GM18526 (cell line): ENCODE measurements around the gene APOB.

Source experiments
- POLR2A ChIP-seq: IDR thresholded peaks from 3 replicates; pipeline ENCODE4 v1.6.1; 2011; ENCODE audit not compliant: insufficient read length; ENCODE audit errors: extremely low read depth

APOB gene

DNA sequence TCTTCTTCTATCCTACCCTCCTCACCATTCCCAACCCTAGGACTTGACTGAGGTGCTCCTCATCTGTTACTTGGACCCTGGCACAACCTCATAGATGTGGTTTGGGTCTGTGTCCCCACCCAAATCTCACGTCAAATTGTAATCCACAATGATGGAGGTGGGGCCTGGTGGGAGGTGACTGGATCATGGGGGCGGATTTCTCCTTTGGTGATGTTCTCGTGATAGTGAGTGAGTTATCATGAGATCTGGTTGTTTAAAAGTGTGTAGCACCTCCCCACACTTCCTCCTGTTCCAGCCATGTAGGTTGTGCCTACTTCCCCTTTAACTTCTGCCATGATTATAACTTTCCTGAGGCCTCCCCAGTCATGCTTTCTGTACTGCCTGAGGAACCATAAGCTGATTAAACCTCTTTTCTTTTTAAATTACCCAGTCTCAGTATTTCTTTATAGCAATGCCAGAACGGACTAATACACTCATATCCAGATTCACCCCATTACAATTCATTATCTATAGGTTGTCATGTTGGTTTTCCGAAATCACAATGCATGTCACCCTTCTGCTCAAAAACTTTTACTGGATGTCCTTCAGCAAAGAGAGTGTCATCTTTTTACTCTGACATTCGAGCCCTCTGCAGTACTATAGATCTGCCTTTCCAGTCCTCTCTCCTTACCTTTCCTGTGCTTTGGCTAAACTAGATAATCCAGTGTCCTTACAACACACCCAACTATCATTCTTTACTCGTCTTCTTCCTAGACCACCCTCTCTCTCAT lies 45.7 kb downstream of the APOB start:
- no peak for TF ChIP-seq POLR2A

DNA sequence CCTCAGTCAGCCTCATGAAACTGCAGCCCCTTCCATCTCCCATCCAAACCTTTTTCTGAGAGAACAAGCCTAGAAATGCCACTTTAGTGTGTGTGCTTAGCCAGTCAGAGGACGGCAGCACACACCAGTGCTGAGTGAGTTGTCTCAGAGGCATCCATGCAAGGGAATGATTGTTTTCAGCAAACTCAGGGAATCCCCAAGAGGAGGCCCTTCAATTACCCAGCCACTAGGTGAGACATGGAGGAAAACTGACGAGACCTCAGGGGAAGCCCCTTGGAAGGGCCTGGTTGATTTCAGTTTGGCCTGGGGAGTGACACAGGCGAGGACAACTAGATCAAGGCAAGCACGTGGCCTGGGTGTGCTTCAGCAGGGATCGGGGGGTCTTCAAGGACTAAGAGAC lies 49.7 kb downstream of the APOB start:
- TF ChIP-seq POLR2A = no peak

DNA sequence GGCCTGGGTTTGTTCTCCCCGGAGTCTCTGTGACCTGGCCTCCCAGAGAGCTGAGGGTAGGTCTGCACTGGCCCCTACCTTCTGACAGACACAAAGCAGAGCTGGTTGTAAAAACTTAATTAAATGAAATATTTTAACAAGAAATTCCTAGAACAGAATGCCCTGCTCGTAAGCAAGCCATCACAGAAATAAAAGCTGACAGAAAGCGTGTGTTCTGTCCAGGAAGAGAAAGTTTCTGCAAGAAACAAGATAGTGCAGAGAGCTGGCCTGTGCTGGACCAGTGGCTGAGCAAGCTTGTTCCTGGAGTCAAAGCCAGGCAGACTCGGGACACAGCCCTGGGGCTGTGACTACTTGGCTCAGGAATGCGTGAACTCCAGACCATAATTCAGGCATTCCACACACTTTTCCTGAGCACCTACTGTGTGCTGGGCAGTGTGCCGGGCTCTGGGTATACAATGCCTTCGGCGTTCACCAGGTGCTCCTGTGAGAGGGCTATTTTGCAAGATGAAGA lies 51.6 kb downstream of the APOB start:
- TF ChIP-seq POLR2A = no peak

DNA sequence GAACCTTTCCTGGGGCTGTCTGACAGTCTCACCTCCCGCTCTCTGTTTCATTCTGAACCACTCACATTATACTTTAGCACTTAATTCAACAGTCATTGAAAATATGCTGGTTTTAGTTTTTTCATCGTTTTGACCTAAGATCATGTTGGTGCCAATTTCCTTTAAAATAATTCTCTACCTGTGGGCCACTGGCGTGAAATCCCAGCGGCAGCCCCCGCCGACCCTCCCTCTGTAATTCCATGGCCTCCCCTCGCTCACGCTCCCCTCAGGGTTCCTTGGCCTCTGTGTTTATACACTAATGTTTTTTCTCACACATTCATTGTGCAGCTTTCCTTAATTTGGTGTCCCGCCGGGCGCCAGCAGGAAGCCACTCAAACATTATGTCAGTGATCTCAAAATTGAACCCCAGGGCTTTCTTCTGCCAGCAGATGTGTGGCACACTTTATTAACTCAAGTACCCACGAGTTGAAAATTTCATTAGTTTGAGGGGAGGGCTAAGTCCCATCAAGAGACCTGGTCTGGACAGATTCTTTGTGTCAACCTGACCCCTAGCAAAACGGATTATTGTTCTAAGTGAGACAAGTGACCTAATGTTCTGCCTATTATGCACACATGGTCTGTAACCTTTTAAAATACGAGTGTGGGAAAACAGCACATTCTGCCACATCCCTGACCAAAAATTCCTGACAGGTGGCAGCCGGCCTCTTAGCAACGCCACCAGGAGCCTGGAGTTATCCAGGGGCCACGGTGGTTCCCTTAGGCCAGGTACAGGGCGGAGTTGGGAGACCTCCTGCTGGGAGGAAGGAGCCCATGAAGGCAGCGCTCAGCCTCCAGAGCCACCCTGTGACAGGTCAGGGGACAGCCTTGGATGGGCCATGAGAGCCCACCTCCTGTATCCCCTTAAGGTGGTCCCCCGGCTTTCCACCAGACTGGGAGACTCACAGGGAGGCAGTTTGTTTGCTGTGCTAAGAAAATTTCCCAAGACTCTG lies 53.1 kb downstream of the APOB start:
- no peak for TF ChIP-seq POLR2A

DNA sequence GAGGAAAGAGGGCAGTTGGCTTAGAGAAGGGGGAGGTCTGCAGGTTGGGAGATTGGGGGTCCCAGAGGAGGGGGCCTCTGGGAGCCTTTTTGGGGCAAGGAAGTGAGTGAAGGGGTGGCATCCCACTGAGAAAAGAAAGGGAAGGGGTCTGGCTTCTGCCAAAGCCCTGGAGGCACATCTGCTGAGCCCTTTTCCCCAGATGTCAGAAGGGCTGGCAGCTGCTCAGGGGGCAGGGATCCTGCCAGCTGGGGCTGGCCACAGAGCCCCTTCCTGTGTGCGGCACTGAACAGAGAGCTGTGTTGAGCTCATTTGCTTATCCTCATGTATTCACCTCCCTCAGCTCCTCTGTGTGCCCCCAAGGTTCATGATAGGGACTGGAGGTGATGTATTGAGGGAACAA lies 54.5 kb downstream of the APOB start:
- TF ChIP-seq POLR2A = no peak

DNA sequence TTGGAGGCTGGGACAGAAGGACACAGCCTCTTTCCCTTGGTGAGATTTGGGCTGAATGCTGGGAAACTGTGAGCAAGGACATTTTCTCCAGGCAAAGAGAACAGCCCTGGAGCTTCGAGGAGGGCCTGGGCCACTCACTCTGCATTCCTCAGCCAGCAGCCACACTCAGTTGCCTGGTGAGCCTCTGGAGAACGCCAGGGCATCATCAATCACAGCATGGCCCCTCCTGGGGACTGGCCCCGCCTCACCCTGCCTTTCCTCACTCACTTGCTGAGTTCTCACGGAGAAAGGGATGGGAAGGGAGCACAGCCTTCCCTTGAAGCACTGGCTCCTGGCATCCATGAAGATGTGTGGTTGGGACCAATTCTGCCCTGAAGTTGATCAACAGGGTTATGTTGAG lies 55.0 kb downstream of the APOB start:
- no peak for TF ChIP-seq POLR2A

DNA sequence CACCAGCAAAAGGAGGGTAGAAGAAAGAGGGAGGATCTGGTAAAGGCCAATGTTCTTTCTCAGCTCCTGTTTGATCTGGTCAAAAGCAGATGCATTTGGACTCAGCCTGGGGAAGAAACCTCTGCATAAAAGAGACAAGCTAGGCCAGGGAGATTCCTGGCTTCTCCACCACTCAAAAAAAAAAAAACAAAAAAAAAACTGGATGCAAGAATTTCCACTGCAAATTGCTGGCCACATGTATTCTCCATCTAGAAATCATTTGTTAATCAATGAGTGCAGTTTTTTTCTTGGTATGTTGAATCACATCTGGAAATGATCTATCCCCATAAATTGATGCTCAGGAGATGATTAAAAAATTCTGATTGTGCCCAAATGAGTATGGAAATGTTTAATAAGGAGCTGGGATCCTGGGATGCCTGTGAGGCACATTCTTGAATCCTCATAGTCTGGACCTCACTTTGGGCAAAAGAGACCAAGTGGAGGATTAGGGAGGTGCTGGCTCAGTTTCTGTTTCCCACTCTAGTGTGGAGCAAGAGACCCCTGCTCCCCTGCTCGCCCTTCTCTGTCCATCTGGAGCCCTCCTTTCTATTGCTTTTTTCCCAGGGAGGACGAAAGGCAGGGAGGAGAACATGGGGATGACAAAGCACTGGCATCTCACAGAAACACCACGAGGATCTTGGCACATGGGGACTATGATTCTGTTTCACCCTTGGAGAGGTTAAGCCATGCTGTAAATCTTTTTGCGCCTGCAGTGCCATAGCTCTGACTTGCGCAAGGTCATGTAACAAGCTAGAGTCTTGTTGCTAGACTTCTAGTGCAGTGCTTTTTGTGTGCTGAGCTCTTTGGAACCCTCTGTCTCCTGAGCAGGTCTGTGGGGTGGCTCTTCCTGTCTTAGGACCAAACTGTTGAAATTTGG lies 57.6 kb downstream of the APOB start:
- no peak for TF ChIP-seq POLR2A

DNA sequence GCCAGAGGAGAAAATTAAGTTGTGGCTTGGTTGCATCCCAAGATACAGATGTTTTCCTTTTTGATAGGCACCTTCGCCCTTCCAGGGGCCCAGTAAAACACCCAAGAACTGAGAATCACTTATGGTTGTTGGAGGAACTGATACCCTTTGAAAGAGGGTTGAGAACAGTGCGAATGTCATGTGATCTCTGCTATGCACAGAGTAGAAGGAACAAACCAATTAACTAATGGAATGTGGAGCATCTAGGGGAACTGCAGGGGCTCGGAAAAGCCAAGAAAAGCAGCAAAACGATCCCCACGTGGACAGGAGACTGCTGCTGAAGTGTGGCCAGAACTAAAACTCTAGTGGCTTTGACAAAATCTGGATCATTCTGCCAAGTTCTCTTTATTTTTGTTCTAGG lies 58.8 kb downstream of the APOB start:
- no peak for TF ChIP-seq POLR2A

DNA sequence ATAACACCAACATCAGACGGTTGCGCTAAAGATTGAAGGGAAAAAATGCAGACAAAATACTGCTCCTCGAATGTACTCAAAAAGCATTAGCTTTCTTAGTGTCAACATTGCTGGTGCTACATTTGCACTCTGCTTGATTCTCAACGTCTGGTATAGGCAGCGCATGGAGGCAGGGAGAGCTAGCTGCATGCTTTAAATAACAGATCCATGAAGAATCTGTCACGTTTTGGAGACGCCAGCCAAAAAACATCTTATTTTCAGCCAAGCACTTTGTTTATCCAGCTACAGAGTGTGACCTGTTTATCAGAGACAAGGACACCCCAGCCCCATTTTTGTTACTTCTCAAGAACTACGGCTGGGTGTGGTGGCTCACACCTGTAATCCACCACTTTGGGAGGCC lies 59.5 kb downstream of the APOB start:
- no peak for TF ChIP-seq POLR2A

DNA sequence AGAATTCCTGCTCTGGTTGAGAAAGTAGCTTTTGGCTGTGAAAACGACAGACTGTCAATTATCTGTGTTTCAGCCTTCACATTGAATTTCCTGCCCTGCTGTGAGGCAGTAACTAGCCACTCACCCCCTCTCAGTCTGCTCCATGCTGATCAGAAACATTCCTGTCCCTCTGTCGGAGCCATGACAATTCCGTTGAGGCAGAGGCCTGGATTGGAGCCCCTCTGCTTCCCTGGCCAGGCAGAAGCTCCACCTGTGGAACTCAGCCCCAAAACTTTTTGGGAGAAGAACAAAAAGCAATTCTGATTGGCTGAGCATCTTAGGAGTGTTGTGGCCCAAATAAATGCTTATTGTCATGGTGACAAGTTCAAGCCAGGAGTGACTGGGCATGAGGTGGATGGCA lies 60.0 kb downstream of the APOB start:
- TF ChIP-seq POLR2A = no peak

DNA sequence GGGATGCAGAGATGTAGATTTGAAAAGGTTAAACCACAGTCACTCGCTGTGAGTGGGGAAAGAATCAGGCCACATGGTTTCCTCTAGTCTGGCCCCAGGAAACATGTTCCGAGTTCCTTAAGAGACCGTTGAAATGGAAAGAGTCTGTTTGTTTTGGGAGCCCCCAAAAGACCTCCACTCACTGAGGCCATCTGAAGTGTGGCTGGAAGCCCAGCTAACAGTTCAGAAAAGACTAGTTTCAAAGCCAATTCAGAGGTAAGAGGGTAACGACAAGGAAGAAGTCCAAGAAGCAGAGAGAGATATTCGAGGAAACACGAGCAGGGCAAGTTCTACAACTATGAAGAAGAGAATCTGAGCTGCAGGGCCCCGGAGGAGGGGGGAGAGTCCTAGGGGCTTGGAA lies 61.0 kb downstream of the APOB start:
- TF ChIP-seq POLR2A = no peak

DNA sequence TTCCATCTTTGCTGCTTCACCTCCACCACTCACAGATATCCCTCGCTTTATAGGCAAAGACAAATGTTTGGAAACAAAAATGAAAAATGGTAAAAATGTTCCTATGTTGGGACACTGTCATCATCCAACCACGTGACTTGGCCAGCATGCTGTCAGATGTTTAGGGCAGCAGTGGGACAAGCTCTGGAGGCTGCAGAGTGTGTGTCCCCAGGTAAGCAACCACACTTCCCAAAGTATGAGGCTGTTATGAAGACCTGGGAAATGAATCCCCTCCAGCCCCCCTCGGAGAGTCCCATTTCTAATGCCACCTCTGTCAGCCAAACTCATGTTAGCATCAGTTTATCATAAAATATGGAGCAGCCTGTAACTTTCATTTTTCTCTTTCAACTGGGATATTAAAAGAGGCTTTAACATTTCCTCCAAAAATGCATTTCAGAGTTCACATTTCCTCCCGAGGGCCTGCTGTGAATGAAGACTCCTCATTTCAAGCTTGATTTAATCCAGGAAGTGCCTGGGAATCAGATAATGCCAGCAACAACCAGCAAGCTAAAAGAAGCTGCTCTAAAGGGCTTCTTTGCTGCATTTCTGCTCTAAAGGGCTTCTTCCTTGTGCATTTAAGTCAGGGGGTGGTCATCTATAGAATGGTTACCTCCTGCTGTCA lies 66.2 kb downstream of the APOB start:
- no peak for TF ChIP-seq POLR2A

DNA sequence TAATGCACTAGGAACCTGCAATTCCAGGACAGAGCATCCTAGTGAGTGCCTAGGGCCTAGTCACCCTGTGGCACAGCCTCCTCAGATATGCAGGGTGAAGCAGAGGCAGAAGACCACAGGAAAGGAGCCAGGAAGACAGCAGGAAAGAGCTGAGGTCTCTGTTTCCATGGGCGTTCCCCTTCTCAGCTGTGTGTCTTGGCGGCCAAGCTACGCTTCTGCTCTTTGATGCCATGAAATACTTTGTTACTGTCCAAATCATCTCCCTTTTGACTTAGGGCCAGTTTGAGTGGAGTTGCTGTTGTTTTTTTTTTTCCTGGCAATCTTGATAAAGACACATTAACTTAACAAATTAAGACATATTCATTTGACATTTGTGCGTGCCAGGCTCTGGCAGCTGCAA lies 67.3 kb downstream of the APOB start:
- TF ChIP-seq POLR2A = no peak

DNA sequence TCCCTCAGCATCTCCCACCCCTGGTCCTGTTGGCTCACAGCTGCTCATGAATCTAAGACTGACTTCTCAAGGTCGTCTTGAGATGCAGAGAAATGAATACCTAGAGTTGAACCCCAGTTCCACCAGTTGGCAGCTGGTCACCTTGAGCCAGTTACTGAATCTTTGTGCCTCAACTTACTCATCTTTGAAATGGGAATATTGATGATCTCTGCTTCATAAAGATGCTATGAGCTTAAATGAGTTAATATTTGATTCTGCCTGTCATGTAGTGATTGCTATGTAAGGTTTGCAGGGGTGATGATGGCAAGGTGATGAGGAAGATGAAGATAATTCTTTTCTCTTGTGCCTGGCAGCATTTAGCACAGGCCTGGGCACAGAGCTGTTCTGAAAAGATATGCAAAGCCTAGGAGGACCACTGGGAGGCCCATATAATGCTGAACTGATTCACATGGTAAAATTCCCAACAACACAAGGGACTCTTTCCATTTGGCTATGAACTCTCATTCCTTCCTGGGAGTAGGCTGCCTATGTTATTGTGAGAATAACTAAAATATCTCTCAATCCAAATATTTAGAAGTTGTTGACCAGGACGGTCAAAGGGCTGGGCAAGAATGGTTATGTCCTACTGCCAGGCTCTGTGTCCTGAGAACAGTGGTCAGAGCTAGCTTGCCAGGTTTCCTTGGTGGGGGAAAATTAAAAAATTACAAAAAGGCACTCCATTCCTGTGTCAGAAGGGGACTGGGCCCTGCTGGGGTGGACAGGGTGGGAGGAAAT lies 70.9 kb downstream of the APOB start:
- no peak for TF ChIP-seq POLR2A

DNA sequence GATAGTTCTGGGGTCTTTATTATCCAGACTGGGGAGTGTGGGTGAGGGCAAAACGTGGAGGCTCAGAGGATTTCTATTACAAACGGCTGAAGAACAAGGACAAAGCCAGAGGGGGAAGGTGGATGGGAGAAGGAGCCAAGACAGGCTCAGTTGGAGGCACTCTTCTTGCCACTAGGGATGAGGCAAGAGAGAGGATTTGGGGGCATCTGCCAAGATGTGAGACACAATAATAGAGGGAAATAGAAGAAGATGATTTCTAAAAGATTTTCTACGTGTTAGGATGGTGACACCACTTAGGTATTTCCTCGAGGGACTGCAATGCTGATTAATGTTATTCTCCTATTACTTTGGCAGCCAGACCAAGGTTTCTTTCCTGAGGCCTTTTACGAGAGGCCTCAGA lies 71.8 kb downstream of the APOB start:
- TF ChIP-seq POLR2A = no peak
